PFSK-1 (cell line): ENCODE data around the gene TCF12.

ENCODE experiments used
- POLR2AphosphoS5 ChIP-seq: IDR thresholded peaks from 2 replicates; pipeline ENCODE4 v1.6.1; 2012; ENCODE audit warnings: low read depth, mild to moderate bottlenecking, control low read depth, low read length, moderate library complexity
- SIN3A ChIP-seq: IDR thresholded peaks from 2 replicates; pipeline ENCODE4 v1.6.1; 2012; ENCODE audit warnings: mild to moderate bottlenecking, low read length, moderate library complexity, borderline replicate concordance; ENCODE audit not compliant: insufficient read depth
- TAF1 ChIP-seq: IDR thresholded peaks from 2 replicates; pipeline ENCODE4 v1.6.1; 2012; ENCODE audit warnings: low read length, control low read depth, borderline replicate concordance; ENCODE audit not compliant: insufficient read depth
- TF ChIP-seq, protein P1 (sequence below), 2 experiments: IDR thresholded peaks; 2 replicates each; pipeline versions ENCODE4 v1.6.1 to v1.8.0; 2011 to 2012; ENCODE audit warnings: low read depth in 2 of 2, low read length in 2 of 2, control low read depth in 1 of 2, inconsistent platforms in 1 of 2, mild to moderate bottlenecking in 1 of 2, moderate library complexity in 1 of 2; ENCODE audit not compliant: insufficient read depth in 1 of 2

DNA sequence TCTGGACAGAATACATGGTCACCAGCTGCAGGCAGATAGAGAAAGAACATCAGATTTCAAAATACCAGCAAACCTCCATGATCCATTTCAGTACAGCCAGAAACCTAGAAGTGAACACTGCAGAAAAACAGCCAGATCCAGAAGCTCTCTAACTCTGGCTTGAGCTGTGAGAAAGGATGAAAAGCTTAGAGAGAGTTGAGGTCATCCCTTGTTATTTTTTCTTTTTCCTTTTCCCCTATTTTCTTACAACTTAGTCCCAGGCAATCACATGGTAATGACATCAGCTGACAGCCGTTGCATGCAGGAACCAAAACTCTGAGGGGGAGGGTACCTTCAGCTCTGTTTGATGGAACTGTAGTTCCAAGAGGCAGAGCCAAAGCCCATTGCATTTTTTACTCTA lies 113.2 kb downstream of the TCF12 start:
- TF ChIP-seq TAF1 (no peak), POLR2AphosphoS5 (no peak), SIN3A (peak; percentile 71; the same call in 1 of the 2 replicates)
- TF ChIP-seq, protein P1, sequence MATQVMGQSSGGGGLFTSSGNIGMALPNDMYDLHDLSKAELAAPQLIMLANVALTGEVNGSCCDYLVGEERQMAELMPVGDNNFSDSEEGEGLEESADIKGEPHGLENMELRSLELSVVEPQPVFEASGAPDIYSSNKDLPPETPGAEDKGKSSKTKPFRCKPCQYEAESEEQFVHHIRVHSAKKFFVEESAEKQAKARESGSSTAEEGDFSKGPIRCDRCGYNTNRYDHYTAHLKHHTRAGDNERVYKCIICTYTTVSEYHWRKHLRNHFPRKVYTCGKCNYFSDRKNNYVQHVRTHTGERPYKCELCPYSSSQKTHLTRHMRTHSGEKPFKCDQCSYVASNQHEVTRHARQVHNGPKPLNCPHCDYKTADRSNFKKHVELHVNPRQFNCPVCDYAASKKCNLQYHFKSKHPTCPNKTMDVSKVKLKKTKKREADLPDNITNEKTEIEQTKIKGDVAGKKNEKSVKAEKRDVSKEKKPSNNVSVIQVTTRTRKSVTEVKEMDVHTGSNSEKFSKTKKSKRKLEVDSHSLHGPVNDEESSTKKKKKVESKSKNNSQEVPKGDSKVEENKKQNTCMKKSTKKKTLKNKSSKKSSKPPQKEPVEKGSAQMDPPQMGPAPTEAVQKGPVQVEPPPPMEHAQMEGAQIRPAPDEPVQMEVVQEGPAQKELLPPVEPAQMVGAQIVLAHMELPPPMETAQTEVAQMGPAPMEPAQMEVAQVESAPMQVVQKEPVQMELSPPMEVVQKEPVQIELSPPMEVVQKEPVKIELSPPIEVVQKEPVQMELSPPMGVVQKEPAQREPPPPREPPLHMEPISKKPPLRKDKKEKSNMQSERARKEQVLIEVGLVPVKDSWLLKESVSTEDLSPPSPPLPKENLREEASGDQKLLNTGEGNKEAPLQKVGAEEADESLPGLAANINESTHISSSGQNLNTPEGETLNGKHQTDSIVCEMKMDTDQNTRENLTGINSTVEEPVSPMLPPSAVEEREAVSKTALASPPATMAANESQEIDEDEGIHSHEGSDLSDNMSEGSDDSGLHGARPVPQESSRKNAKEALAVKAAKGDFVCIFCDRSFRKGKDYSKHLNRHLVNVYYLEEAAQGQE (IDR thresholded peaks at IDR 0.05; ENCODE audit: insufficient read depth in 1 of 2, low read depth in 2 of 2, low read length in 2 of 2), result no peak
